GM12892 (cell line): ENCODE results near the gene VWA7.

Experiments used
- POLR2A ChIP-seq: IDR thresholded peaks from 2 replicates; pipeline ENCODE4 v1.6.1; 2011; ENCODE audit warnings: low read depth, low read length, control low read depth
- POLR2AphosphoS5 ChIP-seq: IDR thresholded peaks from 2 replicates; pipeline ENCODE4 v1.6.1; 2011; ENCODE audit warnings: low read depth, low read length, control low read depth
- TAF1 ChIP-seq: IDR thresholded peaks from 2 replicates; pipeline ENCODE4 v1.6.1; 2011; ENCODE audit warnings: low read depth, mild to moderate bottlenecking, control low read depth, low read length, borderline replicate concordance

- TF ChIP-seq TAF1 (no peak), POLR2AphosphoS5 (no peak), POLR2A (no peak)
Observed at GRCh38 chr6:31768363-31769257, 8.5 kb downstream of the VWA7 start.
